Neural cell (in vitro differentiated cells): ENCODE results near the gene ARHGAP42. TPM values are rescaled to one million over a fixed set of nuclear protein-coding genes. Genes with fewer than 3 reads are reported as not detected.

Experiments
- H2AFZ ChIP-seq: fragments of 200-600, 300-800 bp; sonication (generic), shearing (Covaris generic); 2 replicates; pipeline ENCODE4 v1.6.0; 2014; ENCODE audit warnings: low read depth, mild to moderate bottlenecking, antibody characterized with exemption, low read length, moderate library complexity
- H3F3A ChIP-seq: fragments of 200-600 bp; shearing (Covaris generic); 2 replicates; pipeline ENCODE4 v1.6.1; 2016; ENCODE audit warnings: mild to moderate bottlenecking, moderate library complexity, mixed read lengths, antibody characterized with exemption, low read length; ENCODE audit not compliant: insufficient read depth, poor library complexity, severe bottlenecking
- H3K27ac ChIP-seq: fragments of 200-600, 300-800 bp; sonication (generic), shearing (Covaris generic); 2 replicates; pipeline ENCODE4 v1.5.1; 2014; ENCODE audit warnings: mild to moderate bottlenecking, low read length, moderate library complexity
- H3K27me3 ChIP-seq: fragments of 300-800, 200-600 bp; sonication (generic), shearing (Covaris generic); 2 replicates; pipeline ENCODE4 v1.6.0; 2014; ENCODE audit warnings: mild to moderate bottlenecking, low read depth, low read length, moderate library complexity; ENCODE audit not compliant: insufficient read depth
- H3K36me3 ChIP-seq: fragments of 300-800, 200-600 bp; sonication (generic), shearing (Covaris generic); 2 replicates; pipeline ENCODE4 v1.5.1; 2014; ENCODE audit warnings: mild to moderate bottlenecking, antibody characterized with exemption, low read length, moderate library complexity; ENCODE audit not compliant: insufficient read depth
- H3K4me2 ChIP-seq: fragments of 300-800, 200-600 bp; sonication (generic), shearing (Covaris generic); 2 replicates; pipeline ENCODE4 v1.6.0; 2014; ENCODE audit warnings: mild to moderate bottlenecking, low read length
- H3K4me3 ChIP-seq: fragments of 300-800, 200-600 bp; sonication (generic), shearing (Covaris generic); 2 replicates; pipeline ENCODE4 v1.5.1; 2014; ENCODE audit warnings: mild to moderate bottlenecking, low read length, moderate library complexity
- H3K79me2 ChIP-seq: fragments of 200-600 bp; shearing (Covaris generic); replicated peaks from 2 replicates; pipeline ENCODE4 v1.6.0; 2014; ENCODE audit warnings: mild to moderate bottlenecking, low read length, moderate library complexity; ENCODE audit not compliant: insufficient read depth
- H3K9ac ChIP-seq: fragments of 300-800, 200-600 bp; sonication (generic), shearing (Covaris generic); 2 replicates; pipeline ENCODE4 v1.6.1; 2016; ENCODE audit warnings: mild to moderate bottlenecking, low read length, mixed read lengths
- H3K9me2 ChIP-seq: fragments of 200-600 bp; shearing (Covaris generic); 2 replicates; pipeline ENCODE4 v1.6.1; 2016; ENCODE audit warnings: mild to moderate bottlenecking, low read length, mixed read lengths; ENCODE audit not compliant: insufficient read depth
- H3K9me3 ChIP-seq: fragments of 200-600, 300-800 bp; sonication (generic), shearing (Covaris generic); 2 replicates; pipeline ENCODE4 v1.6.1; 2016; ENCODE audit warnings: mild to moderate bottlenecking, mixed run types, low read length, moderate library complexity, mixed read lengths
- H4K20me1 ChIP-seq: fragments of 200-600 bp; shearing (Covaris generic); 2 replicates; pipeline ENCODE4 v1.6.1; 2016; ENCODE audit warnings: mild to moderate bottlenecking, mixed run types; ENCODE audit not compliant: insufficient read depth
- EP300 ChIP-seq: fragments of 450-650 bp; conservative IDR thresholded peaks from 2 replicates; pipeline ENCODE4 v1.6.1; 2014; ENCODE audit warnings: antibody characterized with exemption, mild to moderate bottlenecking, moderate library complexity; ENCODE audit not compliant: poor library complexity, severe bottlenecking
- EZH2 ChIP-seq: fragments of 200-600, 300-800 bp; shearing (Covaris generic), sonication (generic); IDR thresholded peaks from 2 replicates; pipeline ENCODE4 v1.6.1; 2014; ENCODE audit warnings: antibody characterized with exemption, low read length, borderline replicate concordance, mild to moderate bottlenecking; ENCODE audit not compliant: insufficient read depth, poor library complexity, severe bottlenecking
- MXI1 ChIP-seq: fragments of 450-650 bp; conservative IDR thresholded peaks from 2 replicates; pipeline ENCODE4 v1.6.1; 2014; ENCODE audit warnings: antibody characterized with exemption, mild to moderate bottlenecking; ENCODE audit not compliant: poor library complexity, severe bottlenecking
- POLR2AphosphoS5 ChIP-seq: IDR thresholded peaks from 2 replicates; pipeline ENCODE4 v1.6.1; 2012
- RAD21 ChIP-seq: fragments of 450-650 bp; conservative IDR thresholded peaks from 2 replicates; pipeline ENCODE4 v1.6.1; 2014; ENCODE audit warnings: antibody characterized with exemption, mild to moderate bottlenecking, moderate library complexity
- SMC3 ChIP-seq: fragments of 450-650 bp; conservative IDR thresholded peaks from 2 replicates; pipeline ENCODE4 v1.6.1; 2014; ENCODE audit warnings: antibody characterized with exemption, mild to moderate bottlenecking, moderate library complexity; ENCODE audit not compliant: poor library complexity
- TAF1 ChIP-seq: IDR thresholded peaks from 2 replicates; pipeline ENCODE4 v1.6.1; 2012; ENCODE audit warnings: low read depth
- polyA plus RNA-seq: library from polyadenylated mRNA; depleted of rRNA; stranded (reverse); fragments of >200 nt; gene quantifications from 2 replicates; pipeline ENCODE4 v1.2.3, GENCODE V29; 2014
- TF ChIP-seq, protein P1 (sequence below): IDR thresholded peaks from 2 replicates; pipeline ENCODE4 v1.6.1; 2012; ENCODE audit warnings: borderline replicate concordance
- TF ChIP-seq, protein P2 (sequence below): fragments of 450-650 bp; IDR thresholded peaks from 2 replicates; pipeline ENCODE4 v1.5.1; 2014; ENCODE audit warnings: antibody characterized with exemption, mild to moderate bottlenecking, moderate library complexity; ENCODE audit not compliant: poor library complexity, severe bottlenecking

ARHGAP42 gene
- polyA plus RNA-seq, 1 donor from 2014 or later = 0.64 TPM

DNA sequence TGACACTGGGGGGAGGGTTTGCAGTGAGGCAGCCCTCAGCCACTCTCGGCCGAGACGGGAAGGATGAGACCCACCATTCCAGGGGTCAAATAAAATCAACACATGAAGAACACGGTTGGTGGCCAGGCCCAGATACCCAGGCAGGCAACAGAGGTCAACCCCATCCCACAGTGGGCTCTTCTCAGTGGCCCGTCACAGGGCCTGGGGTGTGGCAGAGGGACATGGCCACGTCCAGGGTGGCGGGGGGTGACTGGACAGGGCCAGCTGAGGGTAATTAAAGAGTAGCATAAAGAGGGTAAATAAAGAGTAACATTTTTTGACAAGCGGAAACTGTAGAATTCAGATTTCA lies 188.4 kb downstream of the ARHGAP42 start:
- Histone ChIP-seq H3K27me3 (no peaks in the 10 kb centered on the region), H3K27ac (no peak overlapping the region), H2AFZ (no peak overlapping the region), H3K79me2 (no peaks in the 10 kb centered on the region), H3K4me2 (no peak overlapping the region), H3F3A (no peaks in the 10 kb centered on the region), H3K36me3 (no peaks in the 10 kb centered on the region), H4K20me1 (no peaks in the 10 kb centered on the region), H3K9ac (no peak overlapping the region), H3K9me3 (no peaks in the 10 kb centered on the region), H3K4me3 (no peak overlapping the region), H3K9me2 (no peaks in the 10 kb centered on the region)
- TF ChIP-seq MXI1 (no peak), EP300 (no peak), POLR2AphosphoS5 (no peak), EZH2 (no peak), SMC3 (no peak), RAD21 (no peak), TAF1 (no peak)
- TF ChIP-seq, protein P1, sequence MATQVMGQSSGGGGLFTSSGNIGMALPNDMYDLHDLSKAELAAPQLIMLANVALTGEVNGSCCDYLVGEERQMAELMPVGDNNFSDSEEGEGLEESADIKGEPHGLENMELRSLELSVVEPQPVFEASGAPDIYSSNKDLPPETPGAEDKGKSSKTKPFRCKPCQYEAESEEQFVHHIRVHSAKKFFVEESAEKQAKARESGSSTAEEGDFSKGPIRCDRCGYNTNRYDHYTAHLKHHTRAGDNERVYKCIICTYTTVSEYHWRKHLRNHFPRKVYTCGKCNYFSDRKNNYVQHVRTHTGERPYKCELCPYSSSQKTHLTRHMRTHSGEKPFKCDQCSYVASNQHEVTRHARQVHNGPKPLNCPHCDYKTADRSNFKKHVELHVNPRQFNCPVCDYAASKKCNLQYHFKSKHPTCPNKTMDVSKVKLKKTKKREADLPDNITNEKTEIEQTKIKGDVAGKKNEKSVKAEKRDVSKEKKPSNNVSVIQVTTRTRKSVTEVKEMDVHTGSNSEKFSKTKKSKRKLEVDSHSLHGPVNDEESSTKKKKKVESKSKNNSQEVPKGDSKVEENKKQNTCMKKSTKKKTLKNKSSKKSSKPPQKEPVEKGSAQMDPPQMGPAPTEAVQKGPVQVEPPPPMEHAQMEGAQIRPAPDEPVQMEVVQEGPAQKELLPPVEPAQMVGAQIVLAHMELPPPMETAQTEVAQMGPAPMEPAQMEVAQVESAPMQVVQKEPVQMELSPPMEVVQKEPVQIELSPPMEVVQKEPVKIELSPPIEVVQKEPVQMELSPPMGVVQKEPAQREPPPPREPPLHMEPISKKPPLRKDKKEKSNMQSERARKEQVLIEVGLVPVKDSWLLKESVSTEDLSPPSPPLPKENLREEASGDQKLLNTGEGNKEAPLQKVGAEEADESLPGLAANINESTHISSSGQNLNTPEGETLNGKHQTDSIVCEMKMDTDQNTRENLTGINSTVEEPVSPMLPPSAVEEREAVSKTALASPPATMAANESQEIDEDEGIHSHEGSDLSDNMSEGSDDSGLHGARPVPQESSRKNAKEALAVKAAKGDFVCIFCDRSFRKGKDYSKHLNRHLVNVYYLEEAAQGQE = no peak
- TF ChIP-seq, protein P2, sequence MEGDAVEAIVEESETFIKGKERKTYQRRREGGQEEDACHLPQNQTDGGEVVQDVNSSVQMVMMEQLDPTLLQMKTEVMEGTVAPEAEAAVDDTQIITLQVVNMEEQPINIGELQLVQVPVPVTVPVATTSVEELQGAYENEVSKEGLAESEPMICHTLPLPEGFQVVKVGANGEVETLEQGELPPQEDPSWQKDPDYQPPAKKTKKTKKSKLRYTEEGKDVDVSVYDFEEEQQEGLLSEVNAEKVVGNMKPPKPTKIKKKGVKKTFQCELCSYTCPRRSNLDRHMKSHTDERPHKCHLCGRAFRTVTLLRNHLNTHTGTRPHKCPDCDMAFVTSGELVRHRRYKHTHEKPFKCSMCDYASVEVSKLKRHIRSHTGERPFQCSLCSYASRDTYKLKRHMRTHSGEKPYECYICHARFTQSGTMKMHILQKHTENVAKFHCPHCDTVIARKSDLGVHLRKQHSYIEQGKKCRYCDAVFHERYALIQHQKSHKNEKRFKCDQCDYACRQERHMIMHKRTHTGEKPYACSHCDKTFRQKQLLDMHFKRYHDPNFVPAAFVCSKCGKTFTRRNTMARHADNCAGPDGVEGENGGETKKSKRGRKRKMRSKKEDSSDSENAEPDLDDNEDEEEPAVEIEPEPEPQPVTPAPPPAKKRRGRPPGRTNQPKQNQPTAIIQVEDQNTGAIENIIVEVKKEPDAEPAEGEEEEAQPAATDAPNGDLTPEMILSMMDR = no peak

- H3K4me3 ChIP-seq = no peak overlapping the region
- no peaks in the 10 kb centered on the region for H3K9me3 ChIP-seq
- H3K27me3 ChIP-seq = no peaks in the 10 kb centered on the region
- H2AFZ ChIP-seq = no peak overlapping the region
- no peaks in the 10 kb centered on the region for H4K20me1 ChIP-seq
- H3K27ac ChIP-seq = no peak overlapping the region
- no peaks in the 10 kb centered on the region for H3K36me3 ChIP-seq
- TF ChIP-seq SMC3 (no peak), EP300 (no peak)
- TF ChIP-seq, protein P2 = no peak
- TF ChIP-seq, protein P1 = no peak
- no peak overlapping the region for H3K4me2 ChIP-seq
- no peaks in the 10 kb centered on the region for H3K79me2 ChIP-seq
- H3F3A ChIP-seq = no peaks in the 10 kb centered on the region
- H3K9me2 ChIP-seq = no peaks in the 10 kb centered on the region
- H3K9ac ChIP-seq = no peak overlapping the region
Measured at GRCh38 chr11:100876815-100877520, 189.9 kb downstream of the ARHGAP42 start.
